ENCODE data around the gene SLC35E4.

SLC35E4 gene

DNA sequence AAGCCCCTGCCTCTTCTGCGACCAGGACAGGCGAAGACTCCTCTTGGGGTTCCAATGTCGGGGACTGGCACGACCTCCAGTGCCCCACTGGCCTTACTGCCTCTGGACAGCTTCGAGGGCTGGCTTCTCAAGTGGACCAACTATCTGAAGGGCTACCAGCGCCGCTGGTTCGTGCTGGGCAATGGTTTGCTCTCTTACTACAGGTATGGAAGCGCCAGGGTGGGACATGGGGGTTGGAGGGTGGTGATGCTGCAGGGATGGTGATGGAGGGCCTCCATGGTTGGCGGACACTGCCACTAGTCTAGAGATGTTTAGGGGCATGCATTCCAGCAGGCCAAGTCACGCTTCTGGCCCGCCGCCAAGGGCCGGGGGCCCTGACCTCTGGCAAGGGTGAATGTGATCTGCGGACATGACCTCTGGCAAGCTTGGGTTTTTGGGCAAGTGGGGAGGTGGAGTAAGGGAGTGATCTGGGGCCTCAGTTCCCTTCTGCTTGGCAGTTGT, 59.8 kb downstream of the SLC35E4 start:
- peak overlapping the region in 5 of 11 experiments; percentile 46 to 70 (median 62); a peak in 4 of 22 replicates for H3K9ac ChIP-seq
- H3K27ac ChIP-seq: no peak overlapping the region
- no peaks in the 10 kb centered on the region for H4K20me1 ChIP-seq
- H3K4me2 ChIP-seq: peak overlapping the region; percentile 69 to 83 (median 72)
- TF ChIP-seq Cebpa-rat (IDR thresholded peaks at IDR 0.05): no peak
- no peaks in the 10 kb centered on the region for H3K9me3 ChIP-seq (replicated peaks in 1 of 11)
- peaks cover 0 to 16% (median 2%) of the 10 kb centered on the region in 10 experiments; a peak in 5 of 20 replicates for H3K4me1 ChIP-seq
- peaks cover 0 to 8% (median 0%) of the 10 kb centered on the region in 11 experiments; a peak in 2 of 22 replicates for H3K27me3 ChIP-seq
- peak overlapping the region; percentile 41 to 73 (median 62); a peak in 17 of 20 replicates for H3K4me3 ChIP-seq
- no peaks in the 10 kb centered on the region for H3K36me3 ChIP-seq

DNA sequence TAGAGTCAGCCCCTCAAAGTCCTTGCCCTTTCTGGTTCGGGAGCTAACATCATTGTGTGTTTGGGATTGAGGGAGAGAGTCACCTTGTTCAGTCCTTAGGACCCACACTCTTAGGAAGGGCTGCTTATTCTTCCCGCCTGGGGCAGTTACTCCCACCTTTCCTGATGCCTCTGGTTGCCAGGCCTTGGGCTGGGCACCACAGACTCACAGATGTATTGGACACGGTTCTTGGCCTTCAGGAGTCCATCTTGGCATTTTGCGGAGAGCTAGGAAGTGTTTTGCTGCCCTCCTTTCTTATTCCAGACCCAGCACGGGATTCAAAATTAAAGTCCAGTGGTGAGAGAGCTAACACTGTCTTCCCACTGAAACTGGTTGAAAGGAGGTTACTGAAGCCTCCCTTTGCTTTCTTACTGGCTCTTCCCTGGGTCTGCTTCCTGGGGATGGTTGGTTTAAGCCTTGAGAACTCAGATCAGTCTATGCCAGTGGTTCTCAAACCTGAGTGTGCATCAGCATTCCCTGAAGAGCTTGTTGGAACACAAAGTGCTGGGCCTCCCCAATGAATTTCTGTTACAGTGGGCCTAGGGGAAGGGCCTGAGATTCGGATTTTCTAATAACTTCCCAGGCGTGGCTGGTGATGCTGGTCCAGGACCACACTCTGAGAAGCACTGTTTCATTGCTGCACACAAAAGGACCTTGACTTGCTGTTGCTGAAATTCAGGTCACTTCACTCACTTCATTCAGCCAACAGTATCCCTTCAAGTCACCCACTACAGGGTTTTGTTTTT, 60.5 kb downstream of the SLC35E4 start:
- no peaks in the 10 kb centered on the region for H3K9me3 ChIP-seq (replicated peaks in 1 of 11)
- H3K4me1 ChIP-seq: peaks cover 0 to 16% (median 2%) of the 10 kb centered on the region in 10 experiments; a peak in 5 of 20 replicates
- H3K9ac ChIP-seq: no peak overlapping the region
- TF ChIP-seq Cebpa-rat (IDR thresholded peaks at IDR 0.05): no peak
- no peak overlapping the region for H3K27ac ChIP-seq
- no peak overlapping the region for H3K4me3 ChIP-seq
- H3K27me3 ChIP-seq: peaks cover 0 to 8% (median 0%) of the 10 kb centered on the region in 11 experiments; a peak in 2 of 22 replicates
- no peaks in the 10 kb centered on the region for H4K20me1 ChIP-seq
- H3K36me3 ChIP-seq: no peaks in the 10 kb centered on the region
- H3K4me2 ChIP-seq: peak overlapping the region in 4 of 11 experiments; percentile 71 to 74 (median 73); a peak in 3 of 22 replicates

All from BLaER1 treated with 17β-estradiol and CSF1 and Interleukin-3, amounts not matched to agents 10 nM and 100 nM (cell line).